Measurements from ENCODE around the gene TMEM61. TPM values are rescaled to one million over a fixed set of nuclear protein-coding genes. Genes with fewer than 3 reads are reported as not detected.
A peak's percentile ranks its signal among the peaks of the same experiment; 100 is the strongest.
"Not testable (repeated sequence)": the region's sequence is repeated elsewhere in the genome, so short reads cannot be mapped to it uniquely, and the experiment has no call there.

TMEM61 gene
- total RNA-seq, result not detected in 3 replicates
- long read RNA-seq, result 0 reads

GRCh38 chr1:54980528-54981241 lies at the start of gene TMEM61:
Gene TMEM61 (plus strand): TSS chr1:54980628. CDS start chr1:54981066, 438 bp downstream.
- Mint-ChIP-seq H3K36me3 (ENCODE audit: low read depth) (no peaks in the 10 kb centered on the region), H3K9me3 (ENCODE audit: low read depth) (no peaks in the 10 kb centered on the region), H3K27ac (ENCODE audit: unreplicated experiment) (no peak within 1 kb of the TSS), H3K4me3 (ENCODE audit: unreplicated experiment) (peak within 1 kb of the TSS; percentile 56), H3K27me3 (ENCODE audit: low read depth) (peaks cover 30% of the 10 kb centered on the region), H3K4me1 (ENCODE audit: low read depth) (peaks cover 8% of the 10 kb centered on the region)
- DNase-seq (ENCODE audit: low spot score), result no peak
- TF ChIP-seq CTCF (IDR thresholded peaks at IDR 0.05), result no peak

- DNase-seq (ENCODE audit: low spot score), result no peak
- no peaks in the 10 kb centered on the region for H3K27me3 Mint-ChIP-seq (ENCODE audit: low read depth)
Measured at GRCh38 chr1:54931275-54931840, 49.1 kb upstream of the TMEM61 start.

GRCh38 chr1:54934081-54934480 lies 46.3 kb upstream of the TMEM61 start:
- H3K4me3 Mint-ChIP-seq (ENCODE audit: unreplicated experiment); H3K36me3 Mint-ChIP-seq (ENCODE audit: low read depth); H3K27me3 Mint-ChIP-seq (ENCODE audit: low read depth); DNase-seq (ENCODE audit: low spot score); H3K9me3 Mint-ChIP-seq (ENCODE audit: low read depth): not testable (repeated sequence)
- H3K27ac Mint-ChIP-seq (ENCODE audit: unreplicated experiment), result peak overlapping the region; percentile 93
- peaks cover 42% of the 10 kb centered on the region for H3K4me1 Mint-ChIP-seq (ENCODE audit: low read depth)

More at GRCh38 chr1:54931275-54931840, 49.1 kb upstream of the TMEM61 start:
- no peak for TF ChIP-seq CTCF (IDR thresholded peaks at IDR 0.05)
- H3K27ac Mint-ChIP-seq (ENCODE audit: unreplicated experiment), result no peak overlapping the region
- peaks cover 2% of the 10 kb centered on the region for H3K36me3 Mint-ChIP-seq (ENCODE audit: low read depth)
- no peak overlapping the region for H3K4me3 Mint-ChIP-seq (ENCODE audit: unreplicated experiment)
- peaks cover 8% of the 10 kb centered on the region for H3K9me3 Mint-ChIP-seq (ENCODE audit: low read depth)
- H3K4me1 Mint-ChIP-seq (ENCODE audit: low read depth), result peaks cover 37% of the 10 kb centered on the region

- Mint-ChIP-seq H3K4me3 (ENCODE audit: unreplicated experiment) (no peak overlapping the region), H3K4me1 (ENCODE audit: low read depth) (peaks cover 50% of the 10 kb centered on the region)
Measured at GRCh38 chr1:54934869-54935268, 45.6 kb upstream of the TMEM61 start.

DNA sequence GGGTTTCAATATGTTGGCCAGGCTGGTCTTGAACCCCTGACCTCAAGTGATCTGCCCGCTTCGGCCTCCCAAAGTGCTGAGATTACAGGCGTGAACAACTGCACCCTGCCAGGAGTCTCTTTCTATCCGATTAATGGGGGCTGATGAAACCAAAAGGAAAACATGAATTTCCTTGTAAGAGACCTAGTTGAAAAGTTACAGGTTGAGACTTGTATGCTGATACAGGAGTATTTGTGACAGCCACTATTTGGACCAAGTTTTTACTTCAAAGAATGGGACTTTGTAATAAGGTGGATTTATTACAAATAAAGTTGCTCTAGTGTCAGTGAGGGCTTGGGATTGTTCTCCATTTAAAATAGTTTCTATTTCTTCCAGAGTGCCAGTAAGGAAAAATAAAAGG lies 43.6 kb upstream of the TMEM61 start:
- Mint-ChIP-seq H3K4me3 (ENCODE audit: unreplicated experiment) (no peak overlapping the region), H3K4me1 (ENCODE audit: low read depth) (peaks cover 58% of the 10 kb centered on the region), H3K27ac (ENCODE audit: unreplicated experiment) (peak overlapping the region; percentile 6), H3K36me3 (ENCODE audit: low read depth) (peaks cover 2% of the 10 kb centered on the region), H3K27me3 (ENCODE audit: low read depth) (no peaks in the 10 kb centered on the region), H3K9me3 (ENCODE audit: low read depth) (peaks cover 5% of the 10 kb centered on the region)
- DNase-seq (ENCODE audit: low spot score), result no peak
- no peak for TF ChIP-seq CTCF (IDR thresholded peaks at IDR 0.05)

More at GRCh38 chr1:54934869-54935268, 45.6 kb upstream of the TMEM61 start:
- H3K27ac Mint-ChIP-seq (ENCODE audit: unreplicated experiment), result peak overlapping the region; percentile 93
- H3K36me3 Mint-ChIP-seq (ENCODE audit: low read depth), result peaks cover 2% of the 10 kb centered on the region
- no peak for TF ChIP-seq CTCF (IDR thresholded peaks at IDR 0.05)
- DNase-seq (ENCODE audit: low spot score), result no peak
- no peaks in the 10 kb centered on the region for H3K27me3 Mint-ChIP-seq (ENCODE audit: low read depth)
- peaks cover 8% of the 10 kb centered on the region for H3K9me3 Mint-ChIP-seq (ENCODE audit: low read depth)
